ENCODE measurements around the gene LRP1B.

LRP1B gene

GRCh38 chr2:142045641-142046040, 85.2 kb downstream of the LRP1B start:
- Histone ChIP-seq H3K4me3 (no peak overlapping the region), H3K9me3 (no peaks in the 10 kb centered on the region), H3K4me2 (no peak overlapping the region), H3K27me3 (no peaks in the 10 kb centered on the region), H3K36me3 (no peaks in the 10 kb centered on the region), H3K27ac (no peak overlapping the region), H4K20me1 (no peaks in the 10 kb centered on the region), H3K4me1 (no peaks in the 10 kb centered on the region), H3K9ac (no peak overlapping the region)
- no peak for TF ChIP-seq Cebpa-rat (IDR thresholded peaks at IDR 0.05)

- Histone ChIP-seq H3K4me3 (no peak overlapping the region), H3K27ac (no peak overlapping the region), H3K9ac (no peak overlapping the region), H3K27me3 (no peaks in the 10 kb centered on the region), H3K4me2 (no peak overlapping the region), H3K4me1 (no peaks in the 10 kb centered on the region), H4K20me1 (no peaks in the 10 kb centered on the region), H3K36me3 (no peaks in the 10 kb centered on the region), H3K9me3 (no peaks in the 10 kb centered on the region)
- no peak for TF ChIP-seq Cebpa-rat (IDR thresholded peaks at IDR 0.05)
Measured at GRCh38 chr2:142044197-142044596, 86.6 kb downstream of the LRP1B start.

- H3K4me1 ChIP-seq, result peaks cover 4% of the 10 kb centered on the region
- H3K36me3 ChIP-seq, result no peaks in the 10 kb centered on the region
- H3K4me3 ChIP-seq, result no peak overlapping the region
- no peak overlapping the region for H3K4me2 ChIP-seq
- TF ChIP-seq Cebpa-rat (IDR thresholded peaks at IDR 0.05), result no peak
- H3K27me3 ChIP-seq, result no peaks in the 10 kb centered on the region
- no peaks in the 10 kb centered on the region for H3K9me3 ChIP-seq
- H3K27ac ChIP-seq, result no peak overlapping the region
- H3K9ac ChIP-seq, result no peak overlapping the region
- no peaks in the 10 kb centered on the region for H4K20me1 ChIP-seq
Measured at GRCh38 chr2:142042536-142043199, 88.1 kb downstream of the LRP1B start.

- Histone ChIP-seq H3K9ac (no peak overlapping the region), H3K36me3 (no peaks in the 10 kb centered on the region)
Measured at GRCh38 chr2:142041996-142042395, 88.8 kb downstream of the LRP1B start.

GRCh38 chr2:142041105-142041504, 89.7 kb downstream of the LRP1B start:
- no peak for TF ChIP-seq Cebpa-rat (IDR thresholded peaks at IDR 0.05)
- H3K9me3 ChIP-seq, result no peaks in the 10 kb centered on the region
- peaks cover 15% of the 10 kb centered on the region for H3K4me1 ChIP-seq
- H3K27me3 ChIP-seq, result no peaks in the 10 kb centered on the region
- H4K20me1 ChIP-seq, result no peaks in the 10 kb centered on the region
- H3K9ac ChIP-seq, result no peak overlapping the region
- no peaks in the 10 kb centered on the region for H3K36me3 ChIP-seq
- no peak overlapping the region for H3K27ac ChIP-seq
- no peak overlapping the region for H3K4me3 ChIP-seq
- no peak overlapping the region for H3K4me2 ChIP-seq

More at GRCh38 chr2:142041996-142042395, 88.8 kb downstream of the LRP1B start:
- Histone ChIP-seq H3K4me3 (no peak overlapping the region), H3K9me3 (no peaks in the 10 kb centered on the region), H3K27me3 (no peaks in the 10 kb centered on the region), H3K4me1 (peaks cover 10% of the 10 kb centered on the region), H3K27ac (no peak overlapping the region), H4K20me1 (no peaks in the 10 kb centered on the region), H3K4me2 (no peak overlapping the region)
- no peak for TF ChIP-seq Cebpa-rat (IDR thresholded peaks at IDR 0.05)

GRCh38 chr2:142040556-142040955, 90.3 kb downstream of the LRP1B start:
- Histone ChIP-seq H3K9ac (no peak overlapping the region), H3K4me3 (no peak overlapping the region), H3K36me3 (no peaks in the 10 kb centered on the region), H3K9me3 (no peaks in the 10 kb centered on the region), H3K27me3 (no peaks in the 10 kb centered on the region), H3K4me1 (peaks cover 15% of the 10 kb centered on the region), H4K20me1 (no peaks in the 10 kb centered on the region), H3K27ac (no peak overlapping the region), H3K4me2 (no peak overlapping the region)
- TF ChIP-seq Cebpa-rat (IDR thresholded peaks at IDR 0.05), result no peak

GRCh38 chr2:142038826-142039225, 92.0 kb downstream of the LRP1B start:
- peaks cover 15% of the 10 kb centered on the region for H3K4me1 ChIP-seq
- no peak overlapping the region for H3K4me3 ChIP-seq
- no peaks in the 10 kb centered on the region for H4K20me1 ChIP-seq
- no peaks in the 10 kb centered on the region for H3K9me3 ChIP-seq
- TF ChIP-seq Cebpa-rat (IDR thresholded peaks at IDR 0.05), result no peak
- no peaks in the 10 kb centered on the region for H3K27me3 ChIP-seq
- no peak overlapping the region for H3K27ac ChIP-seq
- no peak overlapping the region for H3K4me2 ChIP-seq
- H3K9ac ChIP-seq, result no peak overlapping the region
- H3K36me3 ChIP-seq, result no peaks in the 10 kb centered on the region

- H4K20me1 ChIP-seq, result no peaks in the 10 kb centered on the region
- H3K4me1 ChIP-seq, result peaks cover 15% of the 10 kb centered on the region
- H3K4me3 ChIP-seq, result no peak overlapping the region
- no peaks in the 10 kb centered on the region for H3K27me3 ChIP-seq
- H3K9ac ChIP-seq, result no peak overlapping the region
- peak overlapping the region; percentile 42 for H3K4me2 ChIP-seq
- H3K36me3 ChIP-seq, result no peaks in the 10 kb centered on the region
- TF ChIP-seq Cebpa-rat (IDR thresholded peaks at IDR 0.05), result no peak
- no peaks in the 10 kb centered on the region for H3K9me3 ChIP-seq
- H3K27ac ChIP-seq, result no peak overlapping the region
Measured at GRCh38 chr2:142037744-142038143, 93.1 kb downstream of the LRP1B start.

- Histone ChIP-seq H3K4me3 (no peak overlapping the region), H3K9ac (no peak overlapping the region), H4K20me1 (no peaks in the 10 kb centered on the region), H3K4me2 (peak overlapping the region; percentile 42), H3K27ac (no peak overlapping the region), H3K9me3 (no peaks in the 10 kb centered on the region), H3K36me3 (no peaks in the 10 kb centered on the region), H3K4me1 (peaks cover 15% of the 10 kb centered on the region), H3K27me3 (no peaks in the 10 kb centered on the region)
- no peak for TF ChIP-seq Cebpa-rat (IDR thresholded peaks at IDR 0.05)
Measured at GRCh38 chr2:142037066-142037465, 93.8 kb downstream of the LRP1B start.

- no peak for TF ChIP-seq Cebpa-rat (IDR thresholded peaks at IDR 0.05)
- Histone ChIP-seq H3K4me3 (no peak overlapping the region), H3K4me2 (no peak overlapping the region), H3K27ac (no peak overlapping the region), H3K4me1 (peaks cover 15% of the 10 kb centered on the region), H4K20me1 (no peaks in the 10 kb centered on the region), H3K9ac (no peak overlapping the region), H3K9me3 (no peaks in the 10 kb centered on the region), H3K36me3 (no peaks in the 10 kb centered on the region), H3K27me3 (no peaks in the 10 kb centered on the region)
Measured at GRCh38 chr2:142033393-142033792, 97.4 kb downstream of the LRP1B start.

- H3K4me1 ChIP-seq, result peaks cover under 1% of the 10 kb centered on the region
- H3K9me3 ChIP-seq, result no peaks in the 10 kb centered on the region
- H3K27me3 ChIP-seq, result no peaks in the 10 kb centered on the region
- H3K4me3 ChIP-seq, result no peak overlapping the region
- no peaks in the 10 kb centered on the region for H3K36me3 ChIP-seq
- no peak overlapping the region for H3K4me2 ChIP-seq
- no peak for TF ChIP-seq Cebpa-rat (IDR thresholded peaks at IDR 0.05)
- no peaks in the 10 kb centered on the region for H4K20me1 ChIP-seq
- H3K27ac ChIP-seq, result no peak overlapping the region
- H3K9ac ChIP-seq, result no peak overlapping the region
Measured at GRCh38 chr2:142031656-142032055, 99.2 kb downstream of the LRP1B start.
